Neural cell (in vitro differentiated cells): Measurements from ENCODE around the gene KCNIP2. TPM values are rescaled to one million over a fixed set of nuclear protein-coding genes. Genes with fewer than 3 reads are reported as not detected.
A peak's percentile ranks its signal among the peaks of the same experiment; 100 is the strongest.

Experiments
- H2AFZ ChIP-seq: fragments of 200-600, 300-800 bp; sonication (generic), shearing (Covaris generic); 2 replicates; pipeline ENCODE4 v1.6.0; 2014; ENCODE audit warnings: low read depth, mild to moderate bottlenecking, antibody characterized with exemption, low read length, moderate library complexity
- H3F3A ChIP-seq: fragments of 200-600 bp; shearing (Covaris generic); 2 replicates; pipeline ENCODE4 v1.6.1; 2016; ENCODE audit warnings: mild to moderate bottlenecking, moderate library complexity, mixed read lengths, antibody characterized with exemption, low read length; ENCODE audit not compliant: insufficient read depth, poor library complexity, severe bottlenecking
- H3K27ac ChIP-seq: fragments of 200-600, 300-800 bp; sonication (generic), shearing (Covaris generic); 2 replicates; pipeline ENCODE4 v1.5.1; 2014; ENCODE audit warnings: mild to moderate bottlenecking, low read length, moderate library complexity
- H3K27me3 ChIP-seq: fragments of 300-800, 200-600 bp; sonication (generic), shearing (Covaris generic); 2 replicates; pipeline ENCODE4 v1.6.0; 2014; ENCODE audit warnings: mild to moderate bottlenecking, low read depth, low read length, moderate library complexity; ENCODE audit not compliant: insufficient read depth
- H3K36me3 ChIP-seq: fragments of 300-800, 200-600 bp; sonication (generic), shearing (Covaris generic); 2 replicates; pipeline ENCODE4 v1.5.1; 2014; ENCODE audit warnings: mild to moderate bottlenecking, antibody characterized with exemption, low read length, moderate library complexity; ENCODE audit not compliant: insufficient read depth
- H3K4me2 ChIP-seq: fragments of 300-800, 200-600 bp; sonication (generic), shearing (Covaris generic); 2 replicates; pipeline ENCODE4 v1.6.0; 2014; ENCODE audit warnings: mild to moderate bottlenecking, low read length
- H3K4me3 ChIP-seq: fragments of 300-800, 200-600 bp; sonication (generic), shearing (Covaris generic); 2 replicates; pipeline ENCODE4 v1.5.1; 2014; ENCODE audit warnings: mild to moderate bottlenecking, low read length, moderate library complexity
- H3K79me2 ChIP-seq: fragments of 200-600 bp; shearing (Covaris generic); replicated peaks from 2 replicates; pipeline ENCODE4 v1.6.0; 2014; ENCODE audit warnings: mild to moderate bottlenecking, low read length, moderate library complexity; ENCODE audit not compliant: insufficient read depth
- H3K9ac ChIP-seq: fragments of 300-800, 200-600 bp; sonication (generic), shearing (Covaris generic); 2 replicates; pipeline ENCODE4 v1.6.1; 2016; ENCODE audit warnings: mild to moderate bottlenecking, low read length, mixed read lengths
- H3K9me2 ChIP-seq: fragments of 200-600 bp; shearing (Covaris generic); 2 replicates; pipeline ENCODE4 v1.6.1; 2016; ENCODE audit warnings: mild to moderate bottlenecking, low read length, mixed read lengths; ENCODE audit not compliant: insufficient read depth
- H3K9me3 ChIP-seq: fragments of 200-600, 300-800 bp; sonication (generic), shearing (Covaris generic); 2 replicates; pipeline ENCODE4 v1.6.1; 2016; ENCODE audit warnings: mild to moderate bottlenecking, mixed run types, low read length, moderate library complexity, mixed read lengths
- H4K20me1 ChIP-seq: fragments of 200-600 bp; shearing (Covaris generic); 2 replicates; pipeline ENCODE4 v1.6.1; 2016; ENCODE audit warnings: mild to moderate bottlenecking, mixed run types; ENCODE audit not compliant: insufficient read depth
- CTCF ChIP-seq: fragments of 450-650 bp; IDR thresholded peaks from 2 replicates; pipeline ENCODE4 v1.5.1; 2014; ENCODE audit warnings: antibody characterized with exemption, mild to moderate bottlenecking, moderate library complexity; ENCODE audit not compliant: poor library complexity, severe bottlenecking
- EP300 ChIP-seq: fragments of 450-650 bp; conservative IDR thresholded peaks from 2 replicates; pipeline ENCODE4 v1.6.1; 2014; ENCODE audit warnings: antibody characterized with exemption, mild to moderate bottlenecking, moderate library complexity; ENCODE audit not compliant: poor library complexity, severe bottlenecking
- EZH2 ChIP-seq: fragments of 200-600, 300-800 bp; shearing (Covaris generic), sonication (generic); IDR thresholded peaks from 2 replicates; pipeline ENCODE4 v1.6.1; 2014; ENCODE audit warnings: antibody characterized with exemption, low read length, borderline replicate concordance, mild to moderate bottlenecking; ENCODE audit not compliant: insufficient read depth, poor library complexity, severe bottlenecking
- MXI1 ChIP-seq: fragments of 450-650 bp; conservative IDR thresholded peaks from 2 replicates; pipeline ENCODE4 v1.6.1; 2014; ENCODE audit warnings: antibody characterized with exemption, mild to moderate bottlenecking; ENCODE audit not compliant: poor library complexity, severe bottlenecking
- POLR2AphosphoS5 ChIP-seq: IDR thresholded peaks from 2 replicates; pipeline ENCODE4 v1.6.1; 2012
- RAD21 ChIP-seq: fragments of 450-650 bp; conservative IDR thresholded peaks from 2 replicates; pipeline ENCODE4 v1.6.1; 2014; ENCODE audit warnings: antibody characterized with exemption, mild to moderate bottlenecking, moderate library complexity
- REST ChIP-seq: IDR thresholded peaks from 2 replicates; pipeline ENCODE4 v1.6.1; 2012; ENCODE audit warnings: borderline replicate concordance
- SMC3 ChIP-seq: fragments of 450-650 bp; conservative IDR thresholded peaks from 2 replicates; pipeline ENCODE4 v1.6.1; 2014; ENCODE audit warnings: antibody characterized with exemption, mild to moderate bottlenecking, moderate library complexity; ENCODE audit not compliant: poor library complexity
- TAF1 ChIP-seq: IDR thresholded peaks from 2 replicates; pipeline ENCODE4 v1.6.1; 2012; ENCODE audit warnings: low read depth
- polyA plus RNA-seq: library from polyadenylated mRNA; depleted of rRNA; stranded (reverse); fragments of >200 nt; gene quantifications from 2 replicates; pipeline ENCODE4 v1.2.3, GENCODE V29; 2014

Gene KCNIP2
- polyA plus RNA-seq, 1 donor from 2014 or later, result 10.0 TPM

- Histone ChIP-seq H3K9me3 (no peaks in the 10 kb centered on the region), H2AFZ (no peak overlapping the region), H3K27me3 (no peaks in the 10 kb centered on the region), H3K79me2 (peaks cover 9% of the 10 kb centered on the region), H3K27ac (no peak overlapping the region), H3K4me2 (no peak overlapping the region), H3F3A (peaks cover 20% of the 10 kb centered on the region), H3K36me3 (peaks cover 23% of the 10 kb centered on the region), H3K4me3 (no peak overlapping the region), H3K9ac (no peak overlapping the region), H4K20me1 (peaks cover 20% of the 10 kb centered on the region), H3K9me2 (no peaks in the 10 kb centered on the region)
- TF ChIP-seq SMC3, result no peak
- no peak for TF ChIP-seq EP300
- no peak for TF ChIP-seq RAD21
- no peak for TF ChIP-seq POLR2AphosphoS5
- TF ChIP-seq TAF1, result no peak
- no peak for TF ChIP-seq MXI1
- TF ChIP-seq CTCF, result no peak
- TF ChIP-seq EZH2, result no peak
- TF ChIP-seq REST, result no peak
Observed at GRCh38 chr10:101785801-101786200, 57.8 kb downstream of the KCNIP2 start.

- Histone ChIP-seq H3K79me2 (peaks cover 9% of the 10 kb centered on the region), H3K4me3 (no peak overlapping the region), H3K27me3 (peaks cover 7% of the 10 kb centered on the region), H3K27ac (no peak overlapping the region), H3K36me3 (peaks cover 23% of the 10 kb centered on the region), H3K9ac (no peak overlapping the region), H3K9me2 (no peaks in the 10 kb centered on the region), H3K9me3 (no peaks in the 10 kb centered on the region), H3K4me2 (no peak overlapping the region), H2AFZ (no peak overlapping the region), H3F3A (peaks cover 20% of the 10 kb centered on the region), H4K20me1 (peaks cover 16% of the 10 kb centered on the region)
- TF ChIP-seq EZH2 (no peak), TAF1 (no peak), MXI1 (no peak)
Observed at GRCh38 chr10:101784558-101784957, 59.0 kb downstream of the KCNIP2 start.

GRCh38 chr10:101783736-101784118 lies 59.9 kb downstream of the KCNIP2 start:
- H3K79me2 ChIP-seq, result peaks cover 9% of the 10 kb centered on the region
- H3K9me3 ChIP-seq, result no peaks in the 10 kb centered on the region
- peaks cover 16% of the 10 kb centered on the region for H4K20me1 ChIP-seq
- H3K27me3 ChIP-seq, result peaks cover 16% of the 10 kb centered on the region
- TF ChIP-seq REST, result no peak
- TF ChIP-seq TAF1, result no peak
- TF ChIP-seq CTCF, result no peak
- TF ChIP-seq EZH2, result no peak
- TF ChIP-seq EP300, result no peak
- TF ChIP-seq MXI1, result no peak
- TF ChIP-seq POLR2AphosphoS5, result no peak
- no peak for TF ChIP-seq SMC3
- no peak for TF ChIP-seq RAD21
- H2AFZ ChIP-seq, result no peak overlapping the region
- peak overlapping the region; percentile 77 for H3K4me3 ChIP-seq
- peaks cover 20% of the 10 kb centered on the region for H3F3A ChIP-seq
- H3K4me2 ChIP-seq, result peak overlapping the region; percentile 82
- H3K36me3 ChIP-seq, result peaks cover 23% of the 10 kb centered on the region
- H3K9ac ChIP-seq, result no peak overlapping the region
- no peaks in the 10 kb centered on the region for H3K9me2 ChIP-seq
- H3K27ac ChIP-seq, result no peak overlapping the region
